MM.1S (cell line): ENCODE measurements around the gene MACROD2.
"Not testable (repeated sequence)": the region's sequence is repeated elsewhere in the genome, so short reads cannot be mapped to it uniquely, and the experiment has no call there.

Experiments used
- DNase-seq: peaks from one replicate; pipeline ENCODE4 v3.0.0-alpha.2; 2015
- H2AFZ ChIP-seq: fragments of 300-600 bp; sonication (generic); 2 replicates; pipeline ENCODE4 v1.6.0; 2016; ENCODE audit warnings: antibody characterized with exemption, low read length
- H3F3A ChIP-seq: fragments of 300-600 bp; sonication (generic); 2 replicates; pipeline ENCODE4 v1.6.1; 2016; ENCODE audit warnings: mild to moderate bottlenecking, antibody characterized with exemption, low read length, moderate library complexity, mixed read lengths; ENCODE audit not compliant: insufficient read depth
- H3K27ac ChIP-seq: fragments of 300-600 bp; sonication (generic); 2 replicates; pipeline ENCODE4 v1.5.1; 2016; ENCODE audit warnings: mild to moderate bottlenecking, low read length
- H3K27me3 ChIP-seq: fragments of 300-600 bp; sonication (generic); replicated peaks from 2 replicates; pipeline ENCODE4 v1.6.0; 2016; ENCODE audit warnings: low read length; ENCODE audit not compliant: insufficient read depth
- H3K36me3 ChIP-seq: fragments of 300-600 bp; sonication (generic); replicated peaks from 2 replicates; pipeline ENCODE4 v1.6.1; 2016; ENCODE audit warnings: mild to moderate bottlenecking, low read length, mixed read lengths; ENCODE audit not compliant: insufficient read depth
- H3K4me1 ChIP-seq: fragments of 300-600 bp; sonication (generic); 2 replicates; pipeline ENCODE4 v1.6.1; 2016; ENCODE audit warnings: low read length, mixed read lengths
- H3K4me2 ChIP-seq: fragments of 300-600 bp; sonication (generic); 2 replicates; pipeline ENCODE4 v1.6.0; 2016; ENCODE audit warnings: low read depth, low read length
- H3K4me3 ChIP-seq: fragments of 300-600 bp; sonication (generic); 2 replicates; pipeline ENCODE4 v1.5.1; 2016; ENCODE audit warnings: low read length, mixed read lengths
- H3K79me2 ChIP-seq: fragments of 300-600 bp; sonication (generic); 2 replicates; pipeline ENCODE4 v1.6.1; 2016; ENCODE audit warnings: mixed run types, low read length, mixed read lengths
- H3K9ac ChIP-seq: fragments of 300-600 bp; sonication (generic); 2 replicates; pipeline ENCODE4 v1.6.1; 2016; ENCODE audit warnings: low read length, mixed read lengths
- H3K9me2 ChIP-seq: fragments of 300-600 bp; sonication (generic); replicated peaks from 2 replicates; pipeline ENCODE4 v1.6.1; 2016; ENCODE audit warnings: mild to moderate bottlenecking, low read length, mixed read lengths; ENCODE audit not compliant: insufficient read depth
- H3K9me3 ChIP-seq: fragments of 300-600 bp; sonication (generic); replicated peaks from 2 replicates; pipeline ENCODE4 v1.6.1; 2016; ENCODE audit warnings: mild to moderate bottlenecking, low read length, mixed read lengths; ENCODE audit not compliant: insufficient read depth
- H4K20me1 ChIP-seq: fragments of 300-600 bp; sonication (generic); 2 replicates; pipeline ENCODE4 v1.6.1; 2016; ENCODE audit warnings: mild to moderate bottlenecking, low read length, moderate library complexity, mixed read lengths; ENCODE audit not compliant: insufficient read depth
- EZH2 ChIP-seq: fragments of 300-600 bp; sonication (generic); optimal IDR thresholded peaks from 2 replicates; pipeline ENCODE3; 2017; ENCODE audit warnings: low read depth, mild to moderate bottlenecking, antibody characterized with exemption, low read length, mixed read lengths
- EZH2phosphoT487 ChIP-seq: fragments of 300-600 bp; sonication (generic); IDR thresholded peaks from 2 replicates; pipeline ENCODE4 v1.6.1; 2018; ENCODE audit warnings: antibody characterized with exemption, low read length
- TF ChIP-seq, protein P1 (sequence below): fragments of 300-600 bp; sonication (generic); IDR thresholded peaks from 2 replicates; pipeline ENCODE4 v1.5.1; 2016; ENCODE audit warnings: antibody characterized with exemption, low read length, mixed read lengths

The MACROD2 gene

DNA sequence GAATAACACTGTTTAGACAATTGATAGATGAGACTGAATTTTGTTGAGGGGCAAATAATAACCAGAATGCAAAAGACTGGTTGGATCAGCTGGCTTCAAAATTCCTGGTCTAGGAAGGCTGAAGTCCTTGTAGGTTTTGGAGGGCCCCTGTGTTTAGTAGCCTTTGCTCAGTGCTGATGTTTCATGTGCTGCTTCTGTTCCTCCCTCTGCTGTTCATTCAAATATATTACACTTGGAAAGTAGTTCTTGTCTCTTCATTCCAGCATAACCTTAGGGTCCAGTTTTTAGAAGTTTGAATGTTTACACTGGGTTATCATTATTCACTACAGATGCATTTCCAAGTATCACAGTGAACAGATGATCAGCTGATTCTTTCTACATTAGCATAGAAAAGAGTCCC is 269.6 kb downstream of the MACROD2 start:
- Histone ChIP-seq H4K20me1 (no peaks in the 10 kb centered on the region), H3K79me2 (no peaks in the 10 kb centered on the region), H3K4me3 (no peak overlapping the region), H3K9me2 (no peaks in the 10 kb centered on the region), H3K4me2 (no peak overlapping the region), H3F3A (no peaks in the 10 kb centered on the region), H3K9me3 (no peaks in the 10 kb centered on the region), H3K9ac (no peak overlapping the region), H3K36me3 (no peaks in the 10 kb centered on the region), H2AFZ (no peak overlapping the region), H3K4me1 (no peaks in the 10 kb centered on the region), H3K27ac (no peak overlapping the region), H3K27me3 (no peaks in the 10 kb centered on the region)
- TF ChIP-seq, protein P1, sequence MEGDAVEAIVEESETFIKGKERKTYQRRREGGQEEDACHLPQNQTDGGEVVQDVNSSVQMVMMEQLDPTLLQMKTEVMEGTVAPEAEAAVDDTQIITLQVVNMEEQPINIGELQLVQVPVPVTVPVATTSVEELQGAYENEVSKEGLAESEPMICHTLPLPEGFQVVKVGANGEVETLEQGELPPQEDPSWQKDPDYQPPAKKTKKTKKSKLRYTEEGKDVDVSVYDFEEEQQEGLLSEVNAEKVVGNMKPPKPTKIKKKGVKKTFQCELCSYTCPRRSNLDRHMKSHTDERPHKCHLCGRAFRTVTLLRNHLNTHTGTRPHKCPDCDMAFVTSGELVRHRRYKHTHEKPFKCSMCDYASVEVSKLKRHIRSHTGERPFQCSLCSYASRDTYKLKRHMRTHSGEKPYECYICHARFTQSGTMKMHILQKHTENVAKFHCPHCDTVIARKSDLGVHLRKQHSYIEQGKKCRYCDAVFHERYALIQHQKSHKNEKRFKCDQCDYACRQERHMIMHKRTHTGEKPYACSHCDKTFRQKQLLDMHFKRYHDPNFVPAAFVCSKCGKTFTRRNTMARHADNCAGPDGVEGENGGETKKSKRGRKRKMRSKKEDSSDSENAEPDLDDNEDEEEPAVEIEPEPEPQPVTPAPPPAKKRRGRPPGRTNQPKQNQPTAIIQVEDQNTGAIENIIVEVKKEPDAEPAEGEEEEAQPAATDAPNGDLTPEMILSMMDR = peak; percentile 19
- no peak for TF ChIP-seq EZH2phosphoT487
- TF ChIP-seq EZH2 = no peak
- DNase-seq = peak; percentile 7

DNA sequence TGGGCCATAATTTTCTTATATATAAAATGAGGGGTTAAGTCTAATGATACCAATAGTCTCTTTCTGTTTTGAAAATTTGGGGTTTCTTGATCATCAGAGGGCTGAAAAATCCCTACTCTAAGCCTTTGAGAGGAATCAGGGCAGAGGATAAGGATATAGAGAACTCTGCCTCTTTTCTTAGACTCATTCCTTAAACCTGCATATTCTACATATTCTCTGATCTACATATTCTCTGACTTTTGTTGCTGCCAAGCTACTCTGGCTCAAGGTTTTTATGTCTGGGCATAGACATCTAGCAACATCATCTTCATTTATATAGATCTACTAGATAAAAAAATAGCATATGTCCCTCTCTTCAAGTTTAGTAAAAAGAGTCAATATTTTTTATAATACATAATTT is 270.9 kb downstream of the MACROD2 start:
- Histone ChIP-seq H3K4me3 (no peak overlapping the region), H3K4me1 (no peaks in the 10 kb centered on the region), H3K36me3 (no peaks in the 10 kb centered on the region), H3K9me3 (no peaks in the 10 kb centered on the region), H4K20me1 (no peaks in the 10 kb centered on the region), H3K9ac (no peak overlapping the region), H3K27ac (no peak overlapping the region), H3K27me3 (no peaks in the 10 kb centered on the region), H3F3A (no peaks in the 10 kb centered on the region), H3K4me2 (no peak overlapping the region), H3K79me2 (no peaks in the 10 kb centered on the region), H2AFZ (no peak overlapping the region), H3K9me2 (no peaks in the 10 kb centered on the region)
- TF ChIP-seq EZH2 (no peak), EZH2phosphoT487 (no peak)
- TF ChIP-seq, protein P1 = no peak
- no peak for DNase-seq

DNA sequence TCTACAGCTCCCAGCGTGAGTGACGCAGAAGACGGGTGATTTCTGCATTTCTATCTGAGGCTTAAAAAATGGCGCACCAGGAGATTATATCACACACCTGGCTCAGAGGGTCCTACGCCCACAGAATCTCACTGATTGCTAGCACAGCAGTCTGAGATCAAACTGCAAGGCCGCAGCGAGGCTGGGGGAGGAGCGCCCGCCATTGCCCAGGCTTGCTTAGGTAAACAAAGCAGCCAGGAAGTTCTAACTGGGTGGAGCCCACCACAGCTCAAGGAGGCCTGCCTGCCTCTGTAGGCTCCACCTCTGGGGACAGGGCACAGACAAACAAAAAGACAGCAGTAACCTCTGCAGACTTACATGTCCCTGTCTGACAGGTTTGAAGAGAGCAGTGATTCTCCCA is 275.4 kb downstream of the MACROD2 start:
- not testable (repeated sequence) for H3K4me3 ChIP-seq, H3K9me3 ChIP-seq, H3K79me2 ChIP-seq, H3K27ac ChIP-seq, H4K20me1 ChIP-seq, H3F3A ChIP-seq, H3K4me2 ChIP-seq, H3K9ac ChIP-seq, H3K4me1 ChIP-seq, DNase-seq, H3K27me3 ChIP-seq, H3K9me2 ChIP-seq, H3K36me3 ChIP-seq, H2AFZ ChIP-seq

GRCh38 chr20:14282140-14282539 is 286.8 kb downstream of the MACROD2 start:
- H3K9me3 ChIP-seq = no peaks in the 10 kb centered on the region
- no peaks in the 10 kb centered on the region for H3K27me3 ChIP-seq
- H3K9me2 ChIP-seq = no peaks in the 10 kb centered on the region
- no peaks in the 10 kb centered on the region for H3F3A ChIP-seq
- no peak overlapping the region for H3K27ac ChIP-seq
- no peak overlapping the region for H3K9ac ChIP-seq
- TF ChIP-seq EZH2phosphoT487 = no peak
- TF ChIP-seq, protein P1 = no peak
- TF ChIP-seq EZH2 = no peak
- no peak for DNase-seq
- no peak overlapping the region for H2AFZ ChIP-seq
- H3K79me2 ChIP-seq = no peaks in the 10 kb centered on the region
- H4K20me1 ChIP-seq = no peaks in the 10 kb centered on the region
- no peak overlapping the region for H3K4me2 ChIP-seq
- H3K4me1 ChIP-seq = no peaks in the 10 kb centered on the region
- no peaks in the 10 kb centered on the region for H3K36me3 ChIP-seq
- H3K4me3 ChIP-seq = no peak overlapping the region
